ENCODE data around the gene PHYH.

- TF ChIP-seq CTCF (conservative IDR thresholded peaks at IDR 0.05 in 1 of 2, IDR thresholded peaks at IDR 0.05 in 1 of 2; ENCODE audit: low read depth in 1 of 2, low read length in 2 of 2) (no peak), EZH2 (IDR thresholded peaks at IDR 0.05; ENCODE audit: low read length, missing control alignments) (no peak)
Observed at GRCh38 chr10:13294784-13295183, 5.1 kb downstream of the PHYH start.
